ENCODE measurements around the gene XPO6.

XPO6 gene

DNA sequence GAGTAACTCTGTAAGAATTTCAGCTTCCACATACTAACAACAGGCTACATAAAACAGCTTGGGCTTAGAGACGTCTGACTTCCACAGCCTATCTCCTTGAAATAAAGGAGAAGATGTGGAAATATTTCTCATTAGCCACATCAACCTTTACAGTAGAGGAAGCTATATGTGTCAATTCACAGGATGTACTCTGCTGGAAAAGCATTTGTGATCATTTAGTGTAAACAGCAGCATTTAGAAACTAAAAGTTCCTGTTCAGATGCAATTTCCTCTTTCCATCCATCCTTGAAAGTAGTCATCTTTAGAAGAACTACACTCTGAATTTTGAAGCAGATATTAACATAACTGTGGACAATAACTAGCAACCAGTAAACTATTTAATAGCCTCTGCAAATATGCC is 46.2 kb downstream of the XPO6 start:
- FAIRE-seq = no peak
- DNase-seq (ENCODE audit: insufficient read length, low spot score) = no peak
- TF ChIP-seq, protein P1, sequence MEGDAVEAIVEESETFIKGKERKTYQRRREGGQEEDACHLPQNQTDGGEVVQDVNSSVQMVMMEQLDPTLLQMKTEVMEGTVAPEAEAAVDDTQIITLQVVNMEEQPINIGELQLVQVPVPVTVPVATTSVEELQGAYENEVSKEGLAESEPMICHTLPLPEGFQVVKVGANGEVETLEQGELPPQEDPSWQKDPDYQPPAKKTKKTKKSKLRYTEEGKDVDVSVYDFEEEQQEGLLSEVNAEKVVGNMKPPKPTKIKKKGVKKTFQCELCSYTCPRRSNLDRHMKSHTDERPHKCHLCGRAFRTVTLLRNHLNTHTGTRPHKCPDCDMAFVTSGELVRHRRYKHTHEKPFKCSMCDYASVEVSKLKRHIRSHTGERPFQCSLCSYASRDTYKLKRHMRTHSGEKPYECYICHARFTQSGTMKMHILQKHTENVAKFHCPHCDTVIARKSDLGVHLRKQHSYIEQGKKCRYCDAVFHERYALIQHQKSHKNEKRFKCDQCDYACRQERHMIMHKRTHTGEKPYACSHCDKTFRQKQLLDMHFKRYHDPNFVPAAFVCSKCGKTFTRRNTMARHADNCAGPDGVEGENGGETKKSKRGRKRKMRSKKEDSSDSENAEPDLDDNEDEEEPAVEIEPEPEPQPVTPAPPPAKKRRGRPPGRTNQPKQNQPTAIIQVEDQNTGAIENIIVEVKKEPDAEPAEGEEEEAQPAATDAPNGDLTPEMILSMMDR (IDR thresholded peaks at IDR 0.05; ENCODE audit: insufficient read depth, missing control alignments) = no peak

GRCh38 chr16:28164140-28164539 is 47.6 kb downstream of the XPO6 start:
- DNase-seq (ENCODE audit: insufficient read length, low spot score) = no peak
- FAIRE-seq = no peak

DNA sequence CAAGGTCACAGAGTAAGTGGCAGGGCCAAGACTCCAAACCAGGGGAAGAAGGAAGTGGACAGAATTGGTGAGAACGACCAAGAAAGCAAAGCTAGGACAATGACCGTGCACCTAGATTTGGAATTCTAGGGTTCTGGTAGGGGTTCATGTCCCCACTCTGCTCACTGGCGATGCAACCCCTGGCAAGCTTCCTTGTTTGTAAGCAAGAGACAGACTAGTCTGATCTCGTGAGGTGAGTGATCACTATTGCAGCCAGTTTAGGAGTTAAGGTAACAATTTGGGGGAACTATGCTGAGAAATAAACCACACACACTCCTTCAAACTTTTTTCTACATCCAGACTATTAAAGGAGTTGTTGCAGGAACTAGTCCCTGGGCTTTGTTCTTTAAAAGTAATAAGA is 48.1 kb downstream of the XPO6 start:
- FAIRE-seq (no peak), DNase-seq (ENCODE audit: insufficient read length, low spot score) (no peak)
- TF ChIP-seq, protein P1 (IDR thresholded peaks at IDR 0.05; ENCODE audit: insufficient read depth, missing control alignments) = no peak

More at GRCh38 chr16:28164140-28164539, 47.6 kb downstream of the XPO6 start:
- TF ChIP-seq, protein P1 (IDR thresholded peaks at IDR 0.05; ENCODE audit: insufficient read depth, missing control alignments) = no peak

DNA sequence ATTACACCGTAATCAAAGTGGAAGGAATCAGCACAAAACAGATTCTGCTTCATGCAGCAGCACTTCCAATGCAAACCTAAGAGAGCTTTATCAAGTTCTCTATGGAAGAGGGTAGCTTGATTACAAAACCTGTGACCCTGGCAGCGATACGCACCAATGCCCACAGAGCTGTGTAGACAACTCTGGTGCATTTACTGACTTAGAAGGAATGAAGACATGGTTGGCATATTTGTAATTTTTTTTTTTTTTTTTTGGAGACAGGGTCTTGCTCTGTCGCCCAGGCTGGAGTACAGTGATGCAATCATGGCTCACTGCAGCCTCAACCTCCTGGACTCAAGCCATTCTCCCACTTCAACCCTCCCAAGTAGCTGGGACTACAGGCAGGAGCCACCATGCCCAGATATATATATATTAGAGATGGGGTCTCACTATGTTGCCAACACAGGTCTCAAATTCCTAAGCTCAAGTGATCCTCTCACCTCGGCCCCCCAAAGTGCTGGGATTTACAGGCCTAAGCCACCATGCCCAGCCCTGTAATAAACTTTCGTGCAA is 49.4 kb downstream of the XPO6 start:
- no peak for FAIRE-seq
- DNase-seq (ENCODE audit: insufficient read length, low spot score) = no peak
- TF ChIP-seq, protein P1 (IDR thresholded peaks at IDR 0.05; ENCODE audit: insufficient read depth, missing control alignments) = no peak

GRCh38 chr16:28161626-28162025 is 50.1 kb downstream of the XPO6 start:
- no peak for DNase-seq (ENCODE audit: insufficient read length, low spot score)
- no peak for FAIRE-seq
- TF ChIP-seq, protein P1 (IDR thresholded peaks at IDR 0.05; ENCODE audit: insufficient read depth, missing control alignments) = no peak

GRCh38 chr16:28158136-28158535 is 53.6 kb downstream of the XPO6 start:
- no peak for DNase-seq (ENCODE audit: insufficient read length, low spot score)
- TF ChIP-seq, protein P1 (IDR thresholded peaks at IDR 0.05; ENCODE audit: insufficient read depth, missing control alignments) = no peak
- no peak for FAIRE-seq

GRCh38 chr16:28156056-28156680 is 55.6 kb downstream of the XPO6 start:
- FAIRE-seq = no peak

More at GRCh38 chr16:28156056-28156680, 55.6 kb downstream of the XPO6 start:
- TF ChIP-seq, protein P1 (IDR thresholded peaks at IDR 0.05; ENCODE audit: insufficient read depth, missing control alignments) = no peak
- DNase-seq (ENCODE audit: insufficient read length, low spot score) = no peak
